C1 segment of cervical spinal cord (tissue), 14 donors: ENCODE data around the gene ITPRIP.
A peak's percentile ranks its signal among the peaks of the same experiment; 100 is the strongest.

Experiments
- DNase-seq, 14 donors: peaks; one replicate each; lab custom pipeline; 2025; lab: John Stamatoyannopoulos, UW

ITPRIP gene

GRCh38 chr10:104288355-104288754, 49.9 kb downstream of the ITPRIP start:
- no peak for DNase-seq

- no peak for DNase-seq
These were observed 51.3 kb downstream of the ITPRIP start for GRCh38 chr10:104286939-104287338.

- no peak for DNase-seq
These were observed 53.4 kb downstream of the ITPRIP start for GRCh38 chr10:104284846-104285245.

GRCh38 chr10:104281694-104282093, 56.6 kb downstream of the ITPRIP start:
- no peak for DNase-seq

DNA sequence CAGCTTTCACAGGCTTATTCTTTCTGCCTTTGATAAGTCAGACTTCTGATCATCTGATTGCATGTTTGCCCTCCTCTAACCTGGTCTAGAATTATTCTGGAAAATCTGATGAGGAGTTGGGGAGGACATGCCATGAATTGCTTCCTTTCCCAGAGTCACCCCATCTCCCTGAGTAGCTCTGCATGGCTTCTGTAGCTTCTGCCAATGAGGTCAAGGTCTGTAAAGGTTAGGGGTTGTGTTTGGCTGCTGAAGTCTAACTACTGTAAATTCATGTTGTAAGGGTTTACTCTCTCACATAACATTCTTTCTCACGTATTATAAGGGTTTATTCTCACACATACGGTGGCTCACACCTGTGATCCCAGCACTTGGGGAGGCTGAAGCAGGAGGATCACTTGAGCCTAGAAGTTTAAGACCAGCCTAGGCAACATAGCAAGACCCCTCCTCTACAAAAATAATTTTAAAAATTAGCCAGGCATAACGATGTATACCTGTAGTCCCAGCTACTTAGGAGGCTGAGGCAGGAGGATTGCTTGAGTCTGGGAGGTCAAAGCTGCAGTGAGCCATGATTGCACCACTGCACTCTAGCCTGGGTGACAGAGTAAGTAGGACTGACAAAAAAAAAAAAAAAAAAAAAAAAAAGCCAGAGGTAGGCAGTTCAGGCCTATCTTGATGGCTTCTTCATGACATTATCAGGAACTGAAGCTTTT, 58.6 kb downstream of the ITPRIP start:
- no peak for DNase-seq

DNA sequence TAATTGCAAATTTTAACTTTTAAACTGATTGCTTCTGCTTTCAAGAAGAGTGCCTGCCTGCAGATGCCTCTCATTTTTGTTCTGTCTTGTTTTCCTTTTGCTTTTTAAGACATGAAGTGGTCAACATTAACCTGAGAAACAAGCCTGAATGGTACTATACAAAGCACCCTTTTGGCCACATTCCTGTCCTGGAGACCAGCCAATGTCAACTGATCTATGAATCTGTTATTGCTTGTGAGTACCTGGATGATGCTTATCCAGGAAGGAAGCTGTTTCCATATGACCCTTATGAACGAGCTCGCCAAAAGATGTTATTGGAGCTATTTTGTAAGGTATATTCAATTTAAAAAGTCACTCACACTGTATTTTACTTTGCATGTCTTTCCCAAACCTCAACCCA, 60.5 kb downstream of the ITPRIP start:
- DNase-seq, result no peak

DNA sequence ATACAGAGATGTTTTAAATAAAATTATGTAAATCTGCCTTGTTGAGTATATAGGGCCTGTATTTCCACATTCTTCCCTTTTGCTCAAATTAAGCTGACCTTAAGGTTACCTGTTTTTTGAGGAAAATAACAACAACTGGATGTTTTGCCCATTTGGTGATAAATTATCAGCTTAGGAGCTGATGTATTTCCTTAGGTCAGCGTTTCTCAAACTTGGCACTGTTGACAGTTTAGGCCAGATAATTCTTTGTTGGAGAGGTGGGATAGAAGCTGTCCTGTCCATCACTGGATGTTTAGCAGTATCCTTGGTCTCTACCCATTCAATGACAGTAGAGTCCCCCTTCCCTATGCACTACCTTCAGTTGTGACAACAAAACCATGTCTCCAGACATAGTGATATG, 62.1 kb downstream of the ITPRIP start:
- no peak for DNase-seq

DNA sequence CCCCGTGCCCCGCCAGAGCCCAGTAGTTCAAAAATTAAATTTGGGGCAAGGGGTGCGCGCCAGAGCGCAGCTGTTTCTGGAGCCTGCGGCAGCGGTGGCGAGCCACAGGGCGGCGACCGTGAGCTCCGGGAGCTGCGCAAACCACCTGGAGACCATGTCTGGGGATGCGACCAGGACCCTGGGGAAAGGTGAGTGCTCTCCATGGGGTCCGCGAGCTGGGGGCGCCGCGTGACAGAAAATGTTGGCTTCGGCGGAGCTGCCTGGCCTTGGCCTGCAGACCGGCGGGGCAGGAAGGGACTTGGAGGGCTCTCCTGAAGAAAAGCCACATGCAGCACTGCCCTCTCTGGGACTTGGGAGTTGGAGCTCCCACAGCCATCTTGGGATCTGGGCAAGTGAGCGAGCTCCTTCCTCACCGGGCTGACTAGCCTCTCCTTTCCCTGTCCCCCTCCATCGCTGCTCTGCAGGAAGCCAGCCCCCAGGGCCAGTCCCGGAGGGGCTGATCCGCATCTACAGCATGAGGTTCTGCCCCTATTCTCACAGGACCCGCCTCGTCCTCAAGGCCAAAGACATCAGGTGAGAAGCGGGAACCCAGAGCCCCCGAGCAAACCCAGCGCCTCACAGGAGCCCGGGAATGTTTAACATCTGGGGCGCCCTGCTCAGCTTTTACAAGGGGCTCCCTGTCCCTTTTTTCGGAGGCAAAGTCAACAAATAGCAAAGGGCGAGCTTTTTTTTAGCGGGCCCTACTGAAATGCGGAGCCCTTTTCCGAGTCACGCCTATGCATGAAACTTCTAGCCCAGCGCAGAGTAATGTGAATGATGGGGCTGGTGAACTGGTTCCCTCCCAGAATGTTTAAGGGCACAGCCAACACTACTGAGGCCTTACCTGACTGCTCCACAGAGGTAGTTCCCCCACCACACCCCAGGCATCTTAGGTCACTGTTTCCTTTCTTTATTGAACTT, 63.2 kb downstream of the ITPRIP start:
- peak in 7 of 14 donors; percentile 11 to 54 (median 37) for DNase-seq

GRCh38 chr10:104273899-104274575, 64.2 kb downstream of the ITPRIP start:
- DNase-seq, result no peak

- DNase-seq, result no peak
These were observed 65.0 kb downstream of the ITPRIP start for GRCh38 chr10:104273286-104273685.

- DNase-seq, result peak; percentile 76 to 99 (median 96)
These were observed 69.3 kb downstream of the ITPRIP start, which contains the start of gene GSTO2 for GRCh38 chr10:104268713-104269645. Gene GSTO2 (plus strand): TSS chr10:104269184. CDS start chr10:104274916, 5,732 bp downstream.

- no peak for DNase-seq
These were observed 69.9 kb downstream of the ITPRIP start for GRCh38 chr10:104268405-104268712.

GRCh38 chr10:104267721-104268404, 70.4 kb downstream of the ITPRIP start:
- no peak for DNase-seq

- DNase-seq, result no peak
These were observed 73.5 kb downstream of the ITPRIP start for GRCh38 chr10:104264783-104265182.

DNA sequence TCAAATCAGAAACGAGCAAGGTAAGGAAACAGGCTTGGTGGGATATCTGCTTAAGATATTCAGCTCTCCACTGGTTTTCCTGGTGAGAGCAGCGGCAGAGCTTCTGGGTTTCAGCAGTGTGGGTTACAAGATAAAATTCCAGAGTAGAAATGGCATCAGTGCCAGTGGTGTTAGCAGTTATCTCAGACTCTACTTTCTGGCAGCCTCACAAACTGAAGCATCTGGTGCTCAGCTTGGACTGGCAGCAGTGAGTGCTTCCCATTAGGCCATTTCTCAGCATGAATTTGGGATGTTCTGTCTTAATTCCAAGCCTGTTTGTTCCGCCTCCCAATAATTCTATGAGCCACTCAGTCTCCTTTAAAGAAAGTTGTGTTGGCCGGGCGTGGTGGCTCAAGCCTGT, 76.2 kb downstream of the ITPRIP start:
- peak in 1 of 14 donors; percentile 83 for DNase-seq

DNA sequence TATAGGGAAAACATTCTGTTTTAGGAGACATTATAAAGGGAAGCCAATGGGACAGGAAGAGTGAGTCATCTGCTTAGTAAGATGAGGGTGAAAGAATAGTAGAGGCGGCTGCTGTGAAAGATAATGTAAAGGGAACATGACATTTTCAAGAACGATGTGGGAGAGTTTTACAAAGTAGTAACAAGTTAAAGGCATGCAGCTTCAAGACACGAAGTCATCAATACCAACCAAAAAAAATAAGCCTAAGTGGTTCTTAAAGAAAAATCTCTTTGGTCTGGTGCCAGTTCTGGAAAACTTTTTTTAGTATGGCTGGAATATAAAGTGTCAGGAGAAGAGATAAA, 77.5 kb downstream of the ITPRIP start:
- DNase-seq, result no peak

GRCh38 chr10:104259999-104260774, 78.1 kb downstream of the ITPRIP start:
- DNase-seq, result no peak
